H4 (cell line): ENCODE data around the gene NDUFAF3. TPM values are rescaled to one million over a fixed set of nuclear protein-coding genes. Genes with fewer than 3 reads are reported as not detected.

Source experiments
- DNase-seq: peaks from one replicate; pipeline ENCODE4 v3.0.0-alpha.2; 2015; ENCODE audit warnings: low spot score
- total RNA-seq: library from RNA; depleted of rRNA; stranded (reverse); fragments of >200 nt; shearing (Covaris generic); gene quantifications from 2 replicates; pipeline ENCODE4 v1.2.3, GENCODE V29; 2014; rRNA removed

Gene NDUFAF3, protein sequence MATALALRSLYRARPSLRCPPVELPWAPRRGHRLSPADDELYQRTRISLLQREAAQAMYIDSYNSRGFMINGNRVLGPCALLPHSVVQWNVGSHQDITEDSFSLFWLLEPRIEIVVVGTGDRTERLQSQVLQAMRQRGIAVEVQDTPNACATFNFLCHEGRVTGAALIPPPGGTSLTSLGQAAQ
- total RNA-seq, result 80.9 and 87.8 TPM in 2 replicates

DNA sequence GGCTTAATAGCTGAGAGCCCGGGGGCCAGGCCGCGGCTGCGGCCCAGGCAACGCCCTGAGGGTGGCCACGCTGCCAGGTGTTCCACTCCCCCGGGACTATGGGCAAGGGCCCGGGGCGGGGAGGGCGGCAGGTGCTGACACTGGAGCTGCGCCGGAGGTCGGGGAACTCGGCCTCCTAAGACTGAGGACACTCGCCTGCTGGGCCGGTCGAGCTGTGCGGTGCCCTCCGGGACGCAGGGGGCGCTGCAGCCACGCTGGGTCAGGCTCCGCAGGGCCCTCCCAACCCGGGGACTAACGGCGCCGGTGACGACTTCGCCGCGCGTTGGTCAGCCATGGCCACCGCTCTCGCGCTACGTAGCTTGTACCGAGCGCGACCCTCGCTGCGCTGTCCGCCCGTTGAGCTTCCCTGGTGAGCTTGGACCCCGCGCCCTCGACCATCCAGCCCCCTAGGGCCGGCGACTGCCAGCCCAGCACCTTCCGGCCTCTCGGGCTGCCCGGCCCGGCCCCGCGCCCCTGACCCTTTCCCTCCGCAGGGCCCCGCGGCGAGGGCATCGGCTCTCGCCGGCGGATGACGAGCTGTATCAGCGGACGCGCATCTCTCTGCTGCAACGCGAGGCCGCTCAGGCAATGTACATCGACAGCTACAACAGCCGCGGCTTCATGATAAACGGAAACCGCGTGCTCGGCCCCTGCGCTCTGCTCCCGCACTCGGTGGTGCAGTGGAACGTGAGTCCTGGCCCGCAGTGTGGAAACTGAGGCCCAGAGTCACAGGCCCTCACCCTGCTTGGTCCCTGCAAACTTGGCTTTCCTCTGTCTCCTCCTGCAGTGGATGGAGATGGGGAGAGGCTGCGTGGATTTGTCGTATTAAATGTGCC lies at the start of gene NDUFAF3:
TSS of gene NDUFAF3 (plus strand) at position 309 of the 875 bp plus-strand sequence. CDS start at position 333, 24 bp downstream.
- peak; percentile 86 for DNase-seq

- DNase-seq, result no peak
Observed at GRCh38 chr3:48974076-48974864, 47.7 kb upstream of the NDUFAF3 start.

GRCh38 chr3:48979451-48979850 lies 42.5 kb upstream of the NDUFAF3 start:
- no peak for DNase-seq

DNA sequence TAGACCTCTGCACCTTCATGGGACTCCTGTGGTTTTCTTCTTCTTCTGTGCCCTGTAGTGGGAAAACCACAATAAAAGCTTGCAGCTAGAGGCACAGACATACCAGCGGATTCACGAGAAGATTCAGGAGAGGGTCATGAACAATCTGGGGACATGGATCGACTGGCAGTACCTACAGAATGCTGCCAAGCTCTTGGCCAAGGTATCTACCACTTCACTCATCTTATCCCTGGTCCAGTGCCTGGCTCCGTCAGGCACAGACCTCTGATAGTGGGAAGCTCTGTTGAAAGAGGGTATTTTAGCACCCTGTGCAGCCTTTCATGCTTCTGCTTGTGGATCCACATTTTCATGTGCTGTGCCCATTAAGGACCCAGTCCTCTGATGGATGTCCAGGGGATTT lies 41.6 kb upstream of the NDUFAF3 start:
- no peak for DNase-seq

DNA sequence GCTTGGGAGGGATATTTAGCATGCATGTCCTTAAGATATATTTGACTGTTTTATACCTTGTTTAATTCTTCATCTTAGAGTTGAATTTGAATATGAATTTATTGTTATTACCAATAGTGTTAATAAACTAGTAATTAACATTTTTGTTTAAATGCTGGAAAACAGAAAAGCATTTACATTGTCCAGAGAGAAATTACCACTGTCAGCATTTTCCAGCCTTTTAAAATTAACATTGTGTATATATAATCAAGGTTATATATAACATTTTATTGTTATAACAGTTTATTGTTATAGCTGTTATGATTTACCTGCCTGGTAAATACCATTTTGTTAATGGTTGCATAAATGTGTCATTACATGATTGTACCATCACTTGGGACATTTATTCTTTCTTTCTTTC lies 39.9 kb upstream of the NDUFAF3 start:
- DNase-seq, result no peak

DNA sequence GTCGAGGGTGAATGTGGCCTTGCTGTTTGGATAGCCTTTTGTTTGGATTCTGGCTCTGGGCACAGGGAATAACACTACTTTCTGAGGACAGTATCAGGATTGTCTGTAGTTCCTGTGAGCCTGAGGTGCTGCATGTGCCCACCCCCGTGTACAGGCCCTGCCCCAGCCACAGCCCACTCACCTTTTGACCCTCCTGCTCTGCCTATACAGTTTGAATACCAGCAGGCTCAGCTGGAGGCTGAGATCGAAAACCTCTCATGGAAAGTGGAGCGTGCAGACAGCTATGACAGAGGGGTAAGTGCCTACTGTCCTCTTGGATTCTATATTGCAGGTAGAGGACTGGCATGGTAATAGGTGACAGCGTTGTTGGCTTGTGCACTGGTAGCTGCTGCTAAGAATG lies 39.2 kb upstream of the NDUFAF3 start:
- no peak for DNase-seq

- DNase-seq, result no peak
Observed at GRCh38 chr3:48983096-48983495, 38.8 kb upstream of the NDUFAF3 start.

GRCh38 chr3:48984663-48985062 lies 37.3 kb upstream of the NDUFAF3 start:
- no peak for DNase-seq

- no peak for DNase-seq
Observed at GRCh38 chr3:48985831-48986376, 36.0 kb upstream of the NDUFAF3 start.

GRCh38 chr3:48989126-48989795 lies 32.7 kb upstream of the NDUFAF3 start:
- DNase-seq, result no peak

DNA sequence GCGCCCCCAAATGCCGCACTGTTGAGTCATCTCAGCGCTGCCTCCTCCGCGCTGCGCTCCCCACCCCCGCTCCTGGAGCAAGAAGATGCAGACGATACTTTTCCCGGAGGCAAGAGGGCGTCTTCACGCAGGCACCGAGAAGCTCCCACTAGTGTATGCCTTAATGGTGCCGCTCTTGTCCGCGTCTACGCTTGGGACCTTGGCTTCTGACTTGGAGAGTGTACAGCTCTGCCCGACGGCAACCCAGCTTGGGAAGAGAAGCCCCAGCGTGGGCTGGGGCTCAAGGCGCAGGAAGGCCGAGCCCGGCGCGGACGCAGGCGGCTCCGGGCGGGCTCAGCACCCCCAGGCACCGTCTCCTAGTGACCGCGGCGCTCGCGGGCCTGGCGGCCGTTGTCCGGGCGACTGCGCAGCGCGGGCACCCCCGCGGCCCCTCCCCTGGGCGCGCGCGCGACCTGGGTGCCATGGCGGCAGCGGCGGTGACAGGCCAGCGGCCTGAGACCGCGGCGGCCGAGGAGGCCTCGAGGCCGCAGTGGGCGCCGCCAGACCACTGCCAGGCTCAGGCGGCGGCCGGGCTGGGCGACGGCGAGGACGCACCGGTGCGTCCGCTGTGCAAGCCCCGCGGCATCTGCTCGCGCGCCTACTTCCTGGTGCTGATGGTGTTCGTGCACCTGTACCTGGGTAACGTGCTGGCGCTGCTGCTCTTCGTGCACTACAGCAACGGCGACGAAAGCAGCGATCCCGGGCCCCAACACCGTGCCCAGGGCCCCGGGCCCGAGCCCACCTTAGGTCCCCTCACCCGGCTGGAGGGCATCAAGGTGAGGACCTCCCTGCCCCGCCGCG lies 31.9 kb upstream of the NDUFAF3 start, which contains the start of gene P4HTM:
TSS of gene P4HTM (plus strand) at position 446 of the 840 bp plus-strand sequence. CDS start at position 462, 16 bp downstream.
- peak; percentile 79 for DNase-seq

- no peak for DNase-seq
Observed at GRCh38 chr3:48990636-48991469, 31.1 kb upstream of the NDUFAF3 start.

DNA sequence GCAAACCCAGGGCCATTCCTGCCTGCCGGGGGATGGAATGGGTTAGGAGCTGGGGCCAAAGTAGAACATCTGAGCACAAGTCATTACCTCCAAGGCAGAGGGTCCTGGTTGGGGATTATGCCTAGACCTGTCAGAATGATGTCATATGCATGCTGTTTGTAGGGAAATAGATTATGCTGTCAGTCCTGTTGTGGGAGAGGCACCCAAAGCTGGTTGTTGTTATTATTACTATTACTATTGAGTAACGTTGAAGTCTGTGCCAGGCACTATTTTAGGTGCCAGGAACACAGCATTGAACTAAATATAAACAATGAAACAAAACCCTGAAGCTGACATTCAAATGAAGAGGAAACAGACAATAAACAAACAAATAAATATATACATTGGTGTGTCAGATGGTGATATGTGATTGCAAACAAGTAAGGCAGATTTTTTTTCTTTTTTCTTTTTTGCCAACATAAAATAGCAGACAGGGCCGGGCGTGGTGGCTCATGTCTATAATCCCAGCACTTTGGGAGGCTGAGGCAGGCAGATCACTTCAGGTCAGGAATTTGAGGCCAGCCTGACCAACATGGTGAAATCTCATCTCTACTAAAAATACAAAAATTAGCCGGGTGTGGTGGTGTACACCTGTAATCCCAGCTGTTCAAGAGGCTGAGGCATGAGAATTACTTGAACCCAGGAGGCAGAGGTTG lies 29.9 kb upstream of the NDUFAF3 start:
- DNase-seq, result no peak

GRCh38 chr3:48993834-48994233 lies 28.1 kb upstream of the NDUFAF3 start:
- DNase-seq, result no peak

DNA sequence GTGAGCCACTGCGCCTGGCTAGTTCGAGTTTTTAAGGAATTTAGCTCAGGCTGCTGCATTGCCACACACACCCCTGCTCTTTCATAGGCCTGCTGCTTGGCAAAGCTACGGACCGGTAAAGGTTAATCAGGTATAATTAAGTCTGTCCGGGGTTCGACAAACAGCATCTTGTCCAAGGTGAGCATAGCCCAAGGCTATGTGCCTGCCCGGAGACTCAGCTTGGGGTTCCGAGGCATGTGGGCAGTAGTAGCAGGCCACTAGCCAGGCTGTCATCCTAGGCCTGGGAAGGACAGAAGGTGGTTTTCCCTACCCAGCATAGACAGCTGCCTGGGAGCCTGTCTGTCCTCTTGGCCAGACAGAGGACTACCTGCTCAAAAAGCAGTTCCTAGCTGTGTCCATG lies 25.3 kb upstream of the NDUFAF3 start:
- no peak for DNase-seq

DNA sequence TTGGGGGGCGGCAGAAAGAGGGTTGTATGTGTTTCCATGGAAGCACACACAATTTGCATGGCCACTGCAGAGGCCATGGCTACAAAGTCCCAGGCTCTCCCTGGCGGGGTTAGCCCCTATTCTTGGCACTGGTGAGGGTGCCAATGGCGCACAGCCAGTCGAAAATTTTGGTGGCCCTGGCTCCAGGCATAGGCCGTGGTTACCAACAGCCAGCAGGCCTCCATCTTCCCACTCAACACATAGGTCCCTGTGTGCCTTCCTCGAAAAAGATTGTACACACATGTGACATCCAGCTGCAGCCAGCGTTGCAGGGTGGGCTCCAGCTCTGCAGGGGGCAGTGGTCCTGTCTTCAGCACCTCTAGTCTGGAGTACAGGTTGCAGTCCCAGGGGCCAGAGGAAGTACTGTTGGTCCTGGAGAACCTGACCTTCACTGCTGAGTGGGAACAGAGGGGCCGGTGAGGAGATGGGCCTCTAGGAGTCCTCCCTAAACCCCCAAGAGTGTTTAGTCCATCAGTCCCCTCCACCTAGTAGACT lies 24.8 kb upstream of the NDUFAF3 start:
- DNase-seq, result no peak

GRCh38 chr3:48997714-48998637 lies 23.9 kb upstream of the NDUFAF3 start:
- no peak for DNase-seq
